SH-SY5Y (cell line): Measurements from ENCODE around the gene THUMPD2.

ENCODE experiments used
- GATA2 ChIP-seq: IDR thresholded peaks from 2 replicates; pipeline ENCODE4 v1.6.1; 2011; ENCODE audit warnings: mild to moderate bottlenecking, low read depth, low read length
- GATA3 ChIP-seq: IDR thresholded peaks from 2 replicates; pipeline ENCODE4 v1.6.1; 2011; ENCODE audit warnings: low read depth, mild to moderate bottlenecking, low read length, moderate library complexity

THUMPD2 gene

GRCh38 chr2:39686456-39686855 lies 92.6 kb downstream of the THUMPD2 start:
- TF ChIP-seq GATA2 (no peak), GATA3 (no peak)
